DOHH2 (cell line): ENCODE data around the gene CDH4.

Source experiments
- CTCF ChIP-seq: fragments of 200-600 bp; sonication (generic); IDR thresholded peaks from one replicate; pipeline ENCODE4 v1.5.1; 2014; ENCODE audit warnings: antibody characterized with exemption, mild to moderate bottlenecking, low read depth, low read length; ENCODE audit not compliant: poor library complexity, severe bottlenecking
- EZH2phosphoT487 ChIP-seq: fragments of 200-600 bp; sonication (generic); IDR thresholded peaks from 2 replicates; pipeline ENCODE4 v1.6.1; 2017; ENCODE audit warnings: borderline replicate concordance, mild to moderate bottlenecking, antibody characterized with exemption, low read length, moderate library complexity, mixed read lengths

DNA sequence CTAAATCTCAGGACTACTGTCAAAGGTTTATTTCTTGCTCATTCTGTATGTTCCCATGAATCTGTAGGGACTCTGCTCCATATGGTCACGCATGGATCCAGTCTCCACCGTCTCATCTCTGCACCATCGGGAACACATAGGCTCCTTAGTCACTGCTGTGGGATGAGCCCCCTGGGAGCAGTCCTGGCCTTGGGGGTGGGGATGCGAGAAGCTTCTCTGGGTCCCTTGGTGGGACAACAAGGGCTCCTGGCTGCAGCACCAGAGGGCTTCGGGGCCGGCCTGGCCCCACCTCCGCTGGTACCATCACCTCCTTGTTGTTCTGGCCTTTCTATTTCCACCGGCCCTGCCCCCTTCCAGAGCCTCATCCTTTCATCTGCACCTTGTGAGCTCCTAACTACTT, 148.4 kb downstream of the CDH4 start:
- no peak for TF ChIP-seq CTCF
- no peak for TF ChIP-seq EZH2phosphoT487
